Effector memory CD8-positive, alpha-beta T cell (primary cell): ENCODE results near the gene INMT.
A peak's percentile ranks its signal among the peaks of the same experiment; 100 is the strongest.
"Not testable (repeated sequence)": the region's sequence is repeated elsewhere in the genome, so short reads cannot be mapped to it uniquely, and the experiment has no call there.

ENCODE experiments used
- ATAC-seq: fragments of 150-1000 bp; cut with Tn5 transposase; replicated peaks from 2 replicates; pipeline ENCODE4 v1.10.0; 2021; ENCODE audit warnings: mild to moderate bottlenecking, moderate library complexity
- DNase-seq, 3 experiments: peaks; one replicate each; pipeline ENCODE4 v3.0.0; 2021
- H3K27ac Mint-ChIP-seq, 2 donors: one replicate each; pipeline ENCODE4 v1.8.0; 2022; ENCODE audit warnings: mild to moderate bottlenecking in 2 of 2, mixed read lengths in 2 of 2, moderate library complexity in 2 of 2
- H3K27me3 Mint-ChIP-seq, 2 donors: one replicate each; pipeline ENCODE4 v1.8.0; 2022; ENCODE audit warnings: mixed read lengths in 2 of 2
- H3K36me3 Mint-ChIP-seq: one replicate; pipeline ENCODE4 v1.8.0; 2022; ENCODE audit warnings: mild to moderate bottlenecking, moderate library complexity, mixed read lengths; ENCODE audit not compliant: insufficient read depth
- H3K4me1 Mint-ChIP-seq, 2 donors: one replicate each; pipeline ENCODE4 v1.8.0; 2022; ENCODE audit warnings: low read depth in 2 of 2, mixed read lengths in 2 of 2
- H3K4me3 Mint-ChIP-seq, 2 donors: one replicate each; pipeline ENCODE4 v1.8.0; 2022; ENCODE audit warnings: mild to moderate bottlenecking in 2 of 2, mixed read lengths in 2 of 2, moderate library complexity in 2 of 2
- H3K9me3 Mint-ChIP-seq, 2 donors: one replicate each; pipeline ENCODE4 v1.8.0; 2022; ENCODE audit warnings: mixed read lengths in 2 of 2

Gene INMT

DNA sequence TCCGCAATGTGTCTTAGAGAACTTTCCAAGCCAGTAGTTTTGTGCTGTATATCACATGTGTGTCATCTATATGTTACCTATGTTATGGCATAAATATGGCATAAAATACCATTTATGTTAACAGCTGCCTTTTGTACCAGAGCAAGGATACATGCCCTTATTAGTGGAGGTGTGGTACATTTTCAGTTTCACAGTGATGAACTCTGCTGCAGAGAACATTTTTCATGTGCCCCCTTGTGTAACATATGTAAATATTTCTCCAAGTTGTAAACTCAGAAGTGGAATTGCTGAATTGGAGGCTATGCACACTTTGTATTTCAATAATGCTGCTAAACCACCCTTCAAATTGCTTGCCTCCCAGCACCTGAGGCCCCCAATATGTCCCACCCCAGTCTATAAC, 37.8 kb upstream of the INMT start:
- ATAC-seq (no peak), DNase-seq (no peak)
- Mint-ChIP-seq H3K27ac (no peak overlapping the region), H3K9me3 (peaks cover 7 to 9% of the 10 kb centered on the region in 2 donors), H3K36me3 (no peaks in the 10 kb centered on the region), H3K4me3 (no peak overlapping the region), H3K4me1 (no peaks in the 10 kb centered on the region), H3K27me3 (no peaks in the 10 kb centered on the region)

DNA sequence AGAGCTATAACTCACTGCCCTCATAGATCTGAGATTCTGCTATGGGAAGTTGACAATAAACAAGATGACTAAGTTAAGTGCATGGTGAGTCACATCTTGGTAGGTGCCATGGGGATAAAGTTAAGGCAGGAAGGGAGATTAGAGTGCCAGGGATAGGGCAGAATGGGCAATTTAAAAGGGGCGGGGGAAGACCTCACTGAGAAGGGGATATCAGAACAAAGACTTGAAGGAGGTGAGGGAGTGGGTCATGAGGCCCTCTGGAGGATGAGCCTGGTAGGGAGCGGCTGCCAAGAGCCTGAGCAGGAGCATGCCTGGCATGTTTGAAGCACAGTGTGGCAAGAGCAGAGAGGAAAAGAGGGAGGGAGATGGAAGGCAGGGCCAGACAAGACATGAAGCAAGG, 34.8 kb upstream of the INMT start:
- Mint-ChIP-seq H3K27me3 (no peaks in the 10 kb centered on the region), H3K36me3 (no peaks in the 10 kb centered on the region), H3K4me3 (no peak overlapping the region), H3K27ac (no peak overlapping the region), H3K4me1 (no peaks in the 10 kb centered on the region), H3K9me3 (peaks cover 9 to 13% of the 10 kb centered on the region in 2 donors)
- no peak for ATAC-seq
- DNase-seq: no peak

DNA sequence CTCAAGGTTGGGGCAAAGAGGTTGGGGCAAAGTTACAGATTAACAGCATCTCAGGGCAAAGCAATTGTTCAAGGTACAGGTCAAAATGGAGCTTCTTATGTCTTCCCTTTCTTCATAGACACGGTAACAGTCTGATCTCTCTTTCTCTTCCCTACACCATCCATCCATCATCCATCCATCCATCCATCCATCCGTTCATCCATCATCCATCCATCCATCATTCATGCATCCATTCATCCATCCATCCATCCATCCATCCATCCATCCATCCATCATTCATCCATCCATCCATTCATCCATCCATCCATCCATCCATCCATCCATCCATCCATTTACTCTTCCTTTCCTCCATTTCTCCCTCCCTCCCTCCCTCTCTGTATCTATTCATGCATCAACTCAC, 32.5 kb upstream of the INMT start:
- ATAC-seq, H3K4me3 Mint-ChIP-seq, H3K27ac Mint-ChIP-seq, H3K27me3 Mint-ChIP-seq, DNase-seq, H3K36me3 Mint-ChIP-seq, H3K4me1 Mint-ChIP-seq: not testable (repeated sequence)
- peaks cover 9 to 13% of the 10 kb centered on the region in 2 donors for H3K9me3 Mint-ChIP-seq

DNA sequence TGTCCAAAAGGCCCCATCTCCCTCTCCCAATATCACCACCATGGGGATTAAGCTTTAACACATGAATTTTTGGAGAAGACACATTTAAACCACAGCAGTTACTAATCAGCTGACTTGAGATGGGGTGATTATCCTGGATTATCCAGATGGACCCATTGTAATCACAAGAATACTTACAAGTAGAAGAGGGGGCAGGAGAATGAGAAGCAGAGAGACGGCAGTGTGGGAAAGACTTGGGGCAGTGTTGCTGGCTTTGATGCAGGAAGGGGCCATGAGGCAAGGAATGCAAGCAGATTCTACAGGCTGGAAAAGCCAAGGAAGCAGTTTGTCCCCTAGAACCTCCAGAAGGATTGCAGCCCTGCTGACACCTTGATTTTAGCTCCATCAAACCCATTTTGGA, 30.7 kb upstream of the INMT start:
- no peak for DNase-seq
- H3K27ac Mint-ChIP-seq: no peak overlapping the region
- H3K36me3 Mint-ChIP-seq: no peaks in the 10 kb centered on the region
- no peak for ATAC-seq
- H3K27me3 Mint-ChIP-seq: no peaks in the 10 kb centered on the region
- H3K9me3 Mint-ChIP-seq: peaks cover 9 to 13% of the 10 kb centered on the region in 2 donors
- H3K4me1 Mint-ChIP-seq: peaks cover 5 to 7% of the 10 kb centered on the region in 2 donors
- no peak overlapping the region for H3K4me3 Mint-ChIP-seq

DNA sequence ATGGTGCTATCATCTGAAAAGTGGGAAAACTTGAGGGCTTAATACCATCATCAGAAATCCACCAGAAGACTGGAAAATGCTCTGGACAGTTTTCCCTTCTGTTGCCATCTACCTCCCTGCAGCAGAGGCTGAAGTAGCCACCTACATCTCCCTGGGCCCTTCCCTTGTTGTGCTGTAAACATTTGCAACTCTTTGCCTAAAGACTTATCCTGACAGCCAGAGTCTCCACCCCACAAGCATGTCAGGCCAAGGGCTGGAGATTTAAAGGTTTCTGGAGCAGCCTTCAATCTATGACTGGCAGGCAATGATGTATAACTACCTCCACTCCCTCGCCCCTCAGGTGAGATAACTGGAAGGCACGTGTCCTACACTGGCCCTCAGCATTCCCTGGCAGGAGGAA, 29.7 kb upstream of the INMT start:
- ATAC-seq (no peak), DNase-seq (no peak)
- Mint-ChIP-seq H3K36me3 (no peaks in the 10 kb centered on the region), H3K27me3 (no peaks in the 10 kb centered on the region), H3K4me1 (peaks cover 14 to 17% of the 10 kb centered on the region in 2 donors), H3K27ac (peak overlapping the region in 1 of 2 donors; percentile 61), H3K9me3 (peaks cover 4 to 9% of the 10 kb centered on the region in 2 donors), H3K4me3 (no peak overlapping the region)

DNA sequence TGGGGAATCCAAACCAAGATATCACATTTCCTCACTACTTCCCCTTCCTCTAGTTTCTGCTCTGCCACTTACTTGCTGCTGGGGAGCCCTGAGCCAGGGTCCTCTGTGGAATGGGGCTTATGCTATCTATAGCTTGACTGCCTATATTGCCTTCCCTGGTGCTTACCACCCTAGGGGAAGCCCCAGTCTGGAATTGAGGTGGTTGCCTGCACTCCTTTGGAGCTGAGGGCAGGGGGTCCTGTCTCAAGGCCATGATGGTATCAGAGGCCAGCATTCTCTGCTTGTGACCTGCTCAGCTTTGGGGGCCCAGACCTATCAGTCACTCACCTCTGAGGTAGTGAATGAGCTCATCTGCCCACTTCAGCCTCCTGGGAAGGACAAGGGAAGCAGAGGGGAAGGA, 29.3 kb upstream of the INMT start:
- H3K27me3 Mint-ChIP-seq: no peaks in the 10 kb centered on the region
- H3K27ac Mint-ChIP-seq: peak overlapping the region in 1 of 2 donors; percentile 61
- no peaks in the 10 kb centered on the region for H3K36me3 Mint-ChIP-seq
- H3K9me3 Mint-ChIP-seq: peaks cover 0 to 7% of the 10 kb centered on the region in 2 donors
- ATAC-seq (no peak), DNase-seq (no peak)
- no peak overlapping the region for H3K4me3 Mint-ChIP-seq
- H3K4me1 Mint-ChIP-seq: peaks cover 19 to 22% of the 10 kb centered on the region in 2 donors

DNA sequence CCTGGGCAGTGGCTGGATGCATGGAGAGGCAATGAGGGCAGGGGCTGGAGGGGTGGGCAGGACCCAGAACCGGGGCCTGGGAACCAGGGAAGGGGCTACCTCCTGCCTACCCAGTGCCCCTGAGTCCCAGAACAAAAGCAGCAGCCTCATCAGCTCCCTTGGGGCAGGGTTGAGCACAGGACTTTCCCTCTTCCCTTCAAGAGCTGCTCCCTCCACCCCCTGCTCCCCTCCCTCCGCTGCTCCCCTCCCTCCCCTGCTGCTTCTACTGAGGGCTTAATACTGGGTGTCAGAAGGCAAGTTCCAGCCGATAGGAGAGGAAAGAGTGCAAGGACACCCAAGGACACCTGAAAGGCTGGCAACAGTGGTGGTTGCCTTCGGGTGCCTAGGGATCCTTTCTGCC, 28.2 kb upstream of the INMT start:
- Mint-ChIP-seq H3K27me3 (no peaks in the 10 kb centered on the region), H3K27ac (no peak overlapping the region), H3K4me1 (peaks cover 27 to 33% of the 10 kb centered on the region in 2 donors), H3K4me3 (no peak overlapping the region), H3K9me3 (peaks cover 0 to 5% of the 10 kb centered on the region in 2 donors), H3K36me3 (no peaks in the 10 kb centered on the region)
- ATAC-seq: no peak
- DNase-seq: no peak

DNA sequence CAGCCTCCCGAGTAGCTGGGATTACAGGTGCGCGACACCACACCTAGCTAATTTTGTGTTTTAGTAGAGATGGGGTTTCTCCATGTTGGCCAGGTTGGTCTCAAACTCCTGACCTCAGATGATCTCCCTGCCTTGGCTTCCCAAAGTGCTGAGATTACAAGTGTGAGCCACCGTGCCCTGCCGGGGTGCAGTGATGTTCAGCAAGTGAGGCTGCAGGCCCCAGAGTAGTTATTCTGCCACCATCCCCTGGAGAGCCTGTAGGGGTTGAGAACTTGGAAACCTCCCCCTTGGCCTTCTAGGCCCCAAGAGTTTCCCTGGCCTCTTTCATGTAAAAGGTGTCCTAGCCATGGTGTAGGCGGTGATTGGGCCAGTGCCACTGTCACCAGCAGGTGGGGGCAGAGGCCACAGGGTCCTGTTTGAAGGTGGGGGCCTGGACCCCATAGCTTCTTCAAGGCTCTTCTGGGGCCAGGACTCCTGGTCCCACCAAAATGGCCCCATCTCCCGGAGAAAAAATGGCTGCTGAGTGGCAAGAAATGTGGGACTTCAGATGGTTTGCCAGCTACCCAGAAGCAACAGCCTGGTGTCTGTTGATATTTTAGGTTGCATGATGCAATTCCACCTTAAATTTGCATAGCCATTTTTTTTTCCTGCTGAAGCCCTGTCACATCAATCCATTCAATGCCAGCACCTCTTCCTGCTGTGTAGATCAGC, 25.5 kb upstream of the INMT start:
- H3K4me3 Mint-ChIP-seq: peak overlapping the region; percentile 82 to 85
- DNase-seq (peak in 1 of 3 experiments; percentile 19), ATAC-seq (peak; percentile 16)
- no peaks in the 10 kb centered on the region for H3K27me3 Mint-ChIP-seq
- H3K27ac Mint-ChIP-seq: peak overlapping the region; percentile 87 to 91
- H3K4me1 Mint-ChIP-seq: peaks cover 34 to 38% of the 10 kb centered on the region in 2 donors
- no peaks in the 10 kb centered on the region for H3K36me3 Mint-ChIP-seq
- no peaks in the 10 kb centered on the region for H3K9me3 Mint-ChIP-seq

DNA sequence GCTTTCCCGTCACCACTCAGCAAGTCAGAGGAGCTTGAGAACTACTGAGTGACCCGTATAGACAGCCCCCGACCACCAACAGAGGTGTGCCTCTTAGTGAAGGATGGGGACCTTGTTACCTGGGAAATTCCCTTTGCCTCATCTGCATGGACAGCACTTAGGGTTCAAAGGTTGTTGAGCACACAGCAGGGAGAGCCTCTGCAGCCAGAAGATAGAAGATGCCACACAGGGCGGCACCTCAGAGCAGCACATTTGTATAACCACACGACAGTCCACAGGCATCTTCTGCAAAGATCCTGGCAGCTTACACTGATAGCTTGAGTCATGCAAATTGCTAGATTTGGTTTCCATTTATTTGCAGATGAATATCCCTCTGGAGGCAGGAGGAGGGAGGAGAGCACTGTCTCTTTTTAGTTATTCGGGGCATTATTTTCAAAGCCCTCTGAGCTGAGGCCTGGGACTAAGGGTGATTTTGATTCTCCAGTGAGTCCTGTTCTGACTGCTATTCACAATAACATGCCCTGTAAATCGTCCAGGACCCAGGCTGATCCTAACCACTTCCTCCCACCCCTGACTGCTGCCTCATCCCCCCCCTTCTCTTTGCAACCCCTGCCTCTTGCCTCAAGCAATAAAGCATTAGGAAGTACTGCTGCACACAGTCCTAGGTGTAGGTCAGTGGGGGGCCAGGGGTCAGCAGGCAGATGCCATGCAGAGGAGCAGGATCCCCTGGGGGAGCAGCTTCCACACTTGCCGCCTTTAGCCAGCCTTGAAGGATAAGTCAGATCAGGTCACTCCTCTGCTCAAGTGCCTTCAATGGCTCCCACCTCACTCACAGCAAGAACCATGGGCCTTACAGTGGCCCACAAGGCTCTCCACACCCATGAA, 24.6 kb upstream of the INMT start:
- DNase-seq (peak; percentile 44 to 60 (median 47)), ATAC-seq (peak; percentile 93)
- H3K4me1 Mint-ChIP-seq: peaks cover 34 to 38% of the 10 kb centered on the region in 2 donors
- H3K4me3 Mint-ChIP-seq: peak overlapping the region; percentile 82 to 85
- peak overlapping the region; percentile 87 to 91 for H3K27ac Mint-ChIP-seq
- H3K36me3 Mint-ChIP-seq: no peaks in the 10 kb centered on the region
- no peaks in the 10 kb centered on the region for H3K9me3 Mint-ChIP-seq
- no peaks in the 10 kb centered on the region for H3K27me3 Mint-ChIP-seq

DNA sequence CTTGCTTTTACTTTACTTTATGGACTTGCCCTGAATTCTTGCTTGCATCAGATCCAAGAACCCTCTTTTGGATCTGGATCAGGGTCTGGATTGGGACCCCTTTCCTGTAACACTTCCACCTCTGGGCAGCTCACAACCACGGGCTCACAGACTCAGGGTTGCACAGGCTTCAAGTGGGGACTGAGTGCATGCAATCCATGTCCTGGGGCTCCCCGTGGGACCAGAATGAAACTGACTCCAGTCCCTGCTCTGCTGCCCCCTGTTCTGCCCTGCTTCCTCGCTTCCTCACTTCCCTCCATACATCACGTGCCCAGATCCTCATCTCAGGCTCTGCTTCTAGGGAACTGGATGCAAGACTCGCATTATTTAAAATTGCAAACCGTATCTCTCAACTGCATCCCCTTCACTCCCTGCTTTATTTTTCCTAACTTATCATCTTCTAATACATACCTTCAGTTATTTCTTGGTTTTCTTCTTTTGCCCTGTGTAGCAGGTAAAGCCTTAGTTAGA, 23.3 kb upstream of the INMT start:
- DNase-seq (no peak), ATAC-seq (no peak)
- H3K27ac Mint-ChIP-seq: peak overlapping the region; percentile 42 to 91
- H3K27me3 Mint-ChIP-seq: no peaks in the 10 kb centered on the region
- no peaks in the 10 kb centered on the region for H3K36me3 Mint-ChIP-seq
- peak overlapping the region; percentile 24 to 82 for H3K4me3 Mint-ChIP-seq
- peaks cover 34 to 41% of the 10 kb centered on the region in 2 donors for H3K4me1 Mint-ChIP-seq
- no peaks in the 10 kb centered on the region for H3K9me3 Mint-ChIP-seq

DNA sequence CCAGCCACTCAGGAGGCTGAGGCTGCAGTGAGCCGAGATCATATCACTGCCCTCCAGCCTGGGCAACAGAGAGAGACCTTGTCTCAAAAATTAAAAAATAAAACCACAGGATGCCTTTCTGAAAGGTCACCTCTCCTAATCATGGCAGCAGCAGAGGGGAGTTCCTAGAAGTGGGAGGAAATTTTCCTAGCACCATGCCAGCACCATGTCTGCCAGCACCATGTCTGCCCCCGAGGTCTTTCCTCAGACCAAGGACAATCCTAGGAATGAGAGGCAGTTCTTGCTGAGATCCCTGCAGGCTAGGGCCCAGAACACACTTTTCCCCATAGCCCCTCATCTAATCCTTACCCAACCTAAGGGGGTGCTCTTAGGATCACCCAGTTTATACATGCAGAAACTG, 22.3 kb upstream of the INMT start:
- no peak for DNase-seq
- no peak overlapping the region for H3K4me3 Mint-ChIP-seq
- ATAC-seq: no peak
- peaks cover 0 to 7% of the 10 kb centered on the region in 2 donors for H3K27me3 Mint-ChIP-seq
- H3K9me3 Mint-ChIP-seq: no peaks in the 10 kb centered on the region
- H3K4me1 Mint-ChIP-seq: peaks cover 34 to 41% of the 10 kb centered on the region in 2 donors
- peak overlapping the region; percentile 42 to 74 for H3K27ac Mint-ChIP-seq
- H3K36me3 Mint-ChIP-seq: no peaks in the 10 kb centered on the region

DNA sequence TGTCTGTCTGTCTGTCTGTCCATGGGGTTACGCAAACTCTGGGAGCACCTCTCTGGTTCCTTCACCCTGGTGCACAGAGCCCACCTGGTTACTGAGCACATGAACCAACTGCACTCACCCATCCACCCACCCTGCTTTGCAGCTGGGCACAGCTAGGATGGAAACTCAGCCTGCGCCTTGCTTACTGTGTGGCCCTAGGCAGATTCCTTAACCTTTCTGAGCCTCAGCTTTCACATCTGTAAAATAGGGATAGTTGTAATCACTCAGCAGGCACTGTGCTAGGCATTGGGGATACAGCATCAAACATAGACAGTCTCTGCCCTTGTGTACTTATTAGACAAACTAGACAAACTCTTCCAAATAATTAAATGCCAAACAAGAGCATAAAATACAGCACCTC, 21.8 kb upstream of the INMT start:
- no peak for DNase-seq
- Mint-ChIP-seq H3K4me3 (no peak overlapping the region), H3K27ac (no peak overlapping the region), H3K9me3 (no peaks in the 10 kb centered on the region), H3K4me1 (peaks cover 34 to 41% of the 10 kb centered on the region in 2 donors), H3K27me3 (peaks cover 0 to 8% of the 10 kb centered on the region in 2 donors), H3K36me3 (no peaks in the 10 kb centered on the region)
- no peak for ATAC-seq

DNA sequence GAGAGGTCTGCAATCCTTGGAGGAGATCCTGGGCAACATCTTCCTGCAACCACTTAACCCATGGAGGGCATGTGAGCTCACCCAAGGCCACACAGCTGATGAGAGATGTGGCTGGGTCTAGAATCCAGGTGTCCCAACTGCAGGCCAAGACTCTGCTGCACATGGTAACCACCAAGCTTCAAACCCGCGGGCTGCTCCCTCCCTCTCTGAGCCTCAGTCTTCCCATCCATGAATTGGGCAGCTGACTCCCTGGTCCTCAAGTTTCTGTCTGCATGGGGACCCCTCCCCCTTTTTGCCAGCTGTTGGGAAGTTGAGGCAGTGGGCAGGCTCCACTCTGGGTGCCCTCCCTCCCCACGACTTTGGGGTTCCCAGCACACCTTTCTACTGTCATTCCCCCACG, 20.9 kb upstream of the INMT start:
- no peaks in the 10 kb centered on the region for H3K36me3 Mint-ChIP-seq
- no peaks in the 10 kb centered on the region for H3K9me3 Mint-ChIP-seq
- no peak overlapping the region for H3K4me3 Mint-ChIP-seq
- no peak for ATAC-seq
- peak overlapping the region in 1 of 2 donors; percentile 41 for H3K27ac Mint-ChIP-seq
- H3K27me3 Mint-ChIP-seq: peaks cover 0 to 8% of the 10 kb centered on the region in 2 donors
- H3K4me1 Mint-ChIP-seq: peaks cover 30 to 36% of the 10 kb centered on the region in 2 donors
- DNase-seq: no peak
